Stomach (tissue), 9 donors: Measurements from ENCODE around the gene TPD52L1. TPM values are rescaled to one million over a fixed set of nuclear protein-coding genes. Genes with fewer than 3 reads are reported as not detected.

Experiments
- DNase-seq, 2 donors: peaks; one replicate each; pipeline versions ENCODE4 v3.0.0 to v3.0.0-alpha.2; 2013 to 2019
- H3K27ac ChIP-seq, 5 donors: fragments of 200-600 bp in 4 of 5; sonication (generic) in 4 of 5; one replicate each; pipeline ENCODE4 v1.5.1; 2013 to 2019; ENCODE audit warnings: mild to moderate bottlenecking in 1 of 5, moderate library complexity in 1 of 5
- H3K27me3 ChIP-seq, 3 donors: fragments of 200-600 bp; sonication (generic); one replicate each; pipeline ENCODE4 v1.5.1; 2017 to 2019; ENCODE audit warnings: mixed run types in 1 of 3
- H3K36me3 ChIP-seq, 4 donors: fragments of 200-600 bp; sonication (generic); 1 replicate in 3 of 4; 2 replicates in 1 of 4; pipeline ENCODE4 v1.5.1; 2016 to 2019
- H3K4me1 ChIP-seq, 4 donors: fragments of 200-600 bp; sonication (generic); one replicate each; pipeline ENCODE4 v1.5.1; 2016 to 2019
- H3K4me3 ChIP-seq, 4 donors: fragments of 200-600 bp; sonication (generic) in 3 of 4; one replicate each; pipeline ENCODE4 v1.5.1; 2016 to 2019; ENCODE audit warnings: mild to moderate bottlenecking in 1 of 4
- H3K9me3 ChIP-seq, 4 donors: fragments of 200-600 bp; sonication (generic); one replicate each; pipeline ENCODE4 v1.5.1; 2016 to 2019
- CTCF ChIP-seq, 7 experiments: fragments of 450-650 bp in 4 of 7; fragments of 200-600 bp in 3 of 7; sonication (generic) in 3 of 7; IDR thresholded peaks; one replicate each; pipeline ENCODE4 v1.5.1; 2016 to 2019; ENCODE audit warnings: antibody characterized with exemption in 7 of 7, control low read depth in 2 of 7, mild to moderate bottlenecking in 1 of 7
- EP300 ChIP-seq: sonication (generic); formaldehyde crosslinking; IDR thresholded peaks from one replicate; pipeline ENCODE4 v1.6.1; 2017; ENCODE audit warnings: antibody characterized with exemption
- POLR2A ChIP-seq, 4 donors: fragments of 450-650 bp; IDR thresholded peaks; one replicate each; pipeline ENCODE4 v1.6.1; 2016; ENCODE audit warnings: antibody characterized with exemption in 4 of 4, control low read depth in 2 of 4, mild to moderate bottlenecking in 1 of 4, moderate library complexity in 1 of 4
- POLR2AphosphoS5 ChIP-seq, 3 donors: sonication (generic); formaldehyde crosslinking; IDR thresholded peaks; one replicate each; pipeline ENCODE4 v1.6.1; 2016; ENCODE audit warnings: antibody characterized with exemption in 3 of 3
- WGBS, 5 donors: extraction: QIAGEN DNeasy Blood & Tissue Kit in 3 of 5; methylation state at CpG; one replicate each; pipeline versions ENCODE4 v1.1.5 to v1.1.7; 2013 to 2018; 5-methylcytosine and 5-hydroxymethylcytosine counted together
- intact Hi-C: fragments of 100-400 bp; cut with DNase I; formaldehyde crosslinking; loops from one replicate; pipeline ENCODE4 v1.15.1; 2023; ENCODE audit warnings: low total_unique reads
- polyA plus RNA-seq, 3 donors: library from polyadenylated mRNA; stranded (reverse); fragments of 200-250 nt; gene quantifications; one replicate each; pipeline ENCODE4 v1.2.3, GENCODE V29; 2013
- total RNA-seq, 5 donors: library from RNA; depleted of rRNA; stranded (reverse); fragments of >200 nt; gene quantifications; one replicate each; pipeline versions ENCODE4 v1.1.0 to v1.2.3, GENCODE V29; 2014 to 2016
- donor health status: healthy with polysubstance abuse.
- donor health status: Bipolar disorder and iron deficiency.
- donor health status: healthy.

The TPD52L1 gene
- total and polyA plus RNA-seq, 8 donors, result 14.8 to 102 (median 78.9) TPM

DNA sequence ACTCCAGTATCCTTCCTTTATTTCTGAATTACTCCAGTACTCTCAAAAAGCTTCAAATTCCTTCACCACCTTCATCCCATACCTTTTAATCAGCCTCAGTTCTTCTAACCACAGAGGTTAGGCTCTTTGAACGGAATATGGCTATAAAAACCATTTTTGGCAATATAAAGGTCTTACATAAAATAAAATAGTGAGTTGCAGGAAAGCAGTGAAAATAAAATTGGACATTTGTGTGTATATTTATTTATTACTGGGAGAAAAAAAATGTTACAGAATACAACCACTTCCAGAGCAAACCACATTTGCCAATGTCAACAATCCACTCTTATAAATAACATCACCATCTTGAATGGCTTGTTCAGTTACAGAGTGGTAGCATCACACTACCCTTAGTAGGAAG, 140.5 kb downstream of the TPD52L1 start:
- 93 to 100% (median 97%) methylated on average over 1 of the region's 1 CpG for WGBS, 5 donors
- no peaks in the 10 kb centered on the region for H3K9me3 ChIP-seq
- DNase-seq, result no peak
- no peak for TF ChIP-seq POLR2A (IDR thresholded peaks at IDR 0.05)
- no peak for TF ChIP-seq POLR2AphosphoS5 (IDR thresholded peaks at IDR 0.05)
- no peak for TF ChIP-seq CTCF (IDR thresholded peaks at IDR 0.05)
- H3K4me3 ChIP-seq, result no peak overlapping the region
- peaks cover 0 to 26% (median 18%) of the 10 kb centered on the region in 4 donors for H3K4me1 ChIP-seq
- intact Hi-C loops, result no loop called here
- H3K27ac ChIP-seq, result no peak overlapping the region
- H3K27me3 ChIP-seq, result no peaks in the 10 kb centered on the region
- H3K36me3 ChIP-seq, result peaks cover 15 to 78% (median 71%) of the 10 kb centered on the region in 4 donors

GRCh38 chr6:125294925-125295324, 141.4 kb downstream of the TPD52L1 start:
- Histone ChIP-seq H3K4me3 (no peak overlapping the region), H3K4me1 (peaks cover 4 to 34% (median 23%) of the 10 kb centered on the region in 4 donors), H3K36me3 (peaks cover 15 to 81% (median 72%) of the 10 kb centered on the region in 4 donors), H3K27ac (no peak overlapping the region), H3K27me3 (no peaks in the 10 kb centered on the region), H3K9me3 (no peaks in the 10 kb centered on the region)
- intact Hi-C loops, result no loop called here
- TF ChIP-seq CTCF (IDR thresholded peaks at IDR 0.05) (no peak), POLR2AphosphoS5 (IDR thresholded peaks at IDR 0.05) (no peak), POLR2A (IDR thresholded peaks at IDR 0.05) (no peak), EP300 (no peak)
- peak in 1 of 2 donors; percentile 62 for DNase-seq
- 35 to 57% (median 52%) methylated on average over 3 of the region's 3 CpGs for WGBS, 5 donors

DNA sequence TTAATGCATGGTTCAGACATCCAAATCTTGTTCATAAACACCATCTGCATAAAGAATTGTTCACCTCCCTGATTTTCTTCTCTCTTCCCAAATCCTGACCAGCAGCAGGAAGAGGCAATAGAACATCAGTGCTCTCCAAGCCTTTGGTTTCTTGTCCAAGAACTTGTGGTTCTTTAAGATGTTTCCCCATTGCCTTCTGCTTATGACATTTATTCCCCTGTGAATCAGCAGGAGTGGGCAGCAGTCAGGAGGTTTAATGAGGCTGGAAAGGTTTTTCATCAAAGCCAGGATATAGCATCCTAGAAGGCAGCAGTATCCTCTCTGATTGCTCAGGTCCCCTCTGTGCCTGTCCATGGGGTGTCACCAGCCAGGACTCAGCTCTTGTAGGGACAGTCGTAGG, 142.9 kb downstream of the TPD52L1 start:
- no peak for DNase-seq
- peaks cover 15 to 74% (median 58%) of the 10 kb centered on the region in 4 donors for H3K36me3 ChIP-seq
- H3K9me3 ChIP-seq, result no peaks in the 10 kb centered on the region
- TF ChIP-seq POLR2AphosphoS5 (IDR thresholded peaks at IDR 0.05) (no peak), CTCF (IDR thresholded peaks at IDR 0.05) (no peak), EP300 (no peak), POLR2A (IDR thresholded peaks at IDR 0.05) (no peak)
- H3K4me1 ChIP-seq, result peaks cover 10 to 46% (median 33%) of the 10 kb centered on the region in 4 donors
- H3K27ac ChIP-seq, result no peak overlapping the region
- WGBS, 5 donors, result 89 to 100% (median 95%) methylated on average over 1 of the region's 1 CpG
- H3K4me3 ChIP-seq, result no peak overlapping the region
- no peaks in the 10 kb centered on the region for H3K27me3 ChIP-seq
- intact Hi-C loops, result no loop called here

GRCh38 chr6:125299257-125299656, 145.7 kb downstream of the TPD52L1 start:
- Histone ChIP-seq H3K9me3 (no peaks in the 10 kb centered on the region), H3K4me1 (peaks cover 10 to 46% (median 33%) of the 10 kb centered on the region in 4 donors), H3K27ac (no peak overlapping the region), H3K36me3 (peaks cover 6 to 49% (median 37%) of the 10 kb centered on the region in 4 donors), H3K27me3 (no peaks in the 10 kb centered on the region), H3K4me3 (no peak overlapping the region)
- intact Hi-C loops, result no loop called here
- 81 to 93% (median 87%) methylated on average over 3 of the region's 3 CpGs for WGBS, 5 donors
- TF ChIP-seq POLR2AphosphoS5 (IDR thresholded peaks at IDR 0.05) (no peak), CTCF (IDR thresholded peaks at IDR 0.05) (no peak), EP300 (no peak), POLR2A (IDR thresholded peaks at IDR 0.05) (no peak)
- no peak for DNase-seq
